ENCODE results near the gene PPT2.

GRCh38 chr6:32139590-32139989, 14.4 kb upstream of the PPT2 start:
- TF ChIP-seq POLR2AphosphoS5 (IDR thresholded peaks at IDR 0.05) (no peak), POLR2A (IDR thresholded peaks at IDR 0.05) (no peak)
